Measurements from ENCODE around the gene COASY. TPM values are rescaled to one million over a fixed set of nuclear protein-coding genes. Genes with fewer than 3 reads are reported as not detected.
A peak's percentile ranks its signal among the peaks of the same experiment; 100 is the strongest.

The COASY gene
- total RNA-seq, 2 donors from 2014 or later, result 52.6 to 80.5 TPM

DNA sequence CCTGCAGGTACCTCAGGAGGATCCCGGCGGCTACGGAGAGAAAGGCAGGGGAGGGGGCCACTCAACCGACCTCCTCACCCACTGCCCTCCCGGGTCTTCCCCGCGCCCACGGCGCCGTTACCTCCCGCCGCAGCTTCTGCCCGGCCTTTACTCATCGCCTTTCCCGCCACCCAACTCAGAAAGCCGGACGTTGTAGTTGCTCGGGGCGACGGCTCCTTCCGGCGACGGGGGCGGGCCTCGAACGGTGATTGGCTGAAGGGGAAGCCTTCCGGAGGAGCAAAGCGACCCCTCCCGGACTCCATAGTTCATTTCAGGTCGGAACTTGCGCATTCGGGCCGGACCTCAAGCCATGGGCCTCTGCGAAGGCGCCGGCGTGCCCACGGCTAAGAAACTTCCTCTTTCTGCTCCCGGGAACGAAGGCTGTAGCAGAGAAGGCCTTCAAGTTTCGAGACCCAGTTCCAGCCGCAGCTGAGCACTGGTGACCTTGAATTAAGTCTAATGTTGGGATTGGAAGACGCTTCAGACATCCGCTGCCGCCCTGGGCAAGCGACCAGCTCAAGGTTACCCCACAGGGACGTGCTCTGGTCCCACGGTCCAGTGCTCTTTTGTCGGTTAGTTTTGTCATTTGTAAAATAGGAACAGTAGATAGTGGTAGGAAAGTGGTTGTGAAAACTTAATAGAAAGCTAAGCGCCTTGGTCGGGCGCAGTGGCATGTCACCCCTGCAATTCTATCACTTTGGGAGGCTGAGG is 15.8 kb downstream of the COASY start, which contains the start of gene PSMC3IP:
PSMC3IP (minus strand) TSS at position 198 of the 750 bp plus-strand sequence; CDS start at position 155, 43 bp downstream.
- TF ChIP-seq POLR2AphosphoS5 (IDR thresholded peaks at IDR 0.05) (peak; percentile 99), POLR2A (IDR thresholded peaks at IDR 0.05) (peak; percentile 69)
- TF ChIP-seq, protein P1, sequence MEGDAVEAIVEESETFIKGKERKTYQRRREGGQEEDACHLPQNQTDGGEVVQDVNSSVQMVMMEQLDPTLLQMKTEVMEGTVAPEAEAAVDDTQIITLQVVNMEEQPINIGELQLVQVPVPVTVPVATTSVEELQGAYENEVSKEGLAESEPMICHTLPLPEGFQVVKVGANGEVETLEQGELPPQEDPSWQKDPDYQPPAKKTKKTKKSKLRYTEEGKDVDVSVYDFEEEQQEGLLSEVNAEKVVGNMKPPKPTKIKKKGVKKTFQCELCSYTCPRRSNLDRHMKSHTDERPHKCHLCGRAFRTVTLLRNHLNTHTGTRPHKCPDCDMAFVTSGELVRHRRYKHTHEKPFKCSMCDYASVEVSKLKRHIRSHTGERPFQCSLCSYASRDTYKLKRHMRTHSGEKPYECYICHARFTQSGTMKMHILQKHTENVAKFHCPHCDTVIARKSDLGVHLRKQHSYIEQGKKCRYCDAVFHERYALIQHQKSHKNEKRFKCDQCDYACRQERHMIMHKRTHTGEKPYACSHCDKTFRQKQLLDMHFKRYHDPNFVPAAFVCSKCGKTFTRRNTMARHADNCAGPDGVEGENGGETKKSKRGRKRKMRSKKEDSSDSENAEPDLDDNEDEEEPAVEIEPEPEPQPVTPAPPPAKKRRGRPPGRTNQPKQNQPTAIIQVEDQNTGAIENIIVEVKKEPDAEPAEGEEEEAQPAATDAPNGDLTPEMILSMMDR (IDR thresholded peaks at IDR 0.05), result peak in 3 of 4 experiments; percentile 33 to 72 (median 60)
- peak; percentile 95 for DNase-seq (ENCODE audit: low spot score)
- Histone ChIP-seq H3K9me3 (no peaks in the 10 kb centered on the region), H3K4me1 (replicated peaks) (peaks cover 7% of the 10 kb centered on the region), H3K27me3 (replicated peaks; ENCODE audit: insufficient read depth) (no peaks in the 10 kb centered on the region), H3K36me3 (peaks cover 14 to 18% of the 10 kb centered on the region in 2 donors), H3K4me3 (peak within 1 kb of the TSS; percentile 54 to 58), H3K27ac (peak within 1 kb of the TSS; percentile 83 to 86)
- under 1% methylated on average over 48 of the region's 52 CpGs for WGBS
- intact Hi-C loops (cut with DNase I), result loop anchor here (1.0 kb wide), 1 partner anchor 101 kb away; no protein-coding TSS in a partner anchor

- Histone ChIP-seq H3K27ac (peak overlapping the region; percentile 83 to 86), H3K36me3 (peaks cover 14 to 19% of the 10 kb centered on the region in 2 donors), H3K27me3 (replicated peaks; ENCODE audit: insufficient read depth) (no peaks in the 10 kb centered on the region), H3K4me3 (peak overlapping the region; percentile 54 to 58), H3K4me1 (replicated peaks) (peaks cover 7% of the 10 kb centered on the region), H3K9me3 (no peaks in the 10 kb centered on the region)
- under 1% methylated on average over 20 of the region's 20 CpGs for WGBS
- intact Hi-C loops (cut with DNase I), result loop anchor here (1.0 kb wide), 1 partner anchor 100 kb away; no protein-coding TSS in a partner anchor
- peak; percentile 46 for TF ChIP-seq POLR2AphosphoS5 (IDR thresholded peaks at IDR 0.05)
- no peak for TF ChIP-seq POLR2A (IDR thresholded peaks at IDR 0.05)
- TF ChIP-seq, protein P1 (IDR thresholded peaks at IDR 0.05), result peak; percentile 53 to 88 (median 74)
- peak; percentile 69 for DNase-seq (ENCODE audit: low spot score)
These were observed 16.4 kb downstream of the COASY start for GRCh38 chr17:42578282-42578869.

GRCh38 chr17:42579794-42580551 is 18.0 kb downstream of the COASY start:
- no peak overlapping the region for H3K27ac ChIP-seq
- H3K9me3 ChIP-seq, result no peaks in the 10 kb centered on the region
- H3K36me3 ChIP-seq, result peaks cover 14 to 27% of the 10 kb centered on the region in 2 donors
- H3K27me3 ChIP-seq (replicated peaks; ENCODE audit: insufficient read depth), result no peaks in the 10 kb centered on the region
- H3K4me1 ChIP-seq (replicated peaks), result peaks cover 7% of the 10 kb centered on the region
- TF ChIP-seq, protein P1 (IDR thresholded peaks at IDR 0.05), result no peak
- TF ChIP-seq POLR2AphosphoS5 (IDR thresholded peaks at IDR 0.05) (no peak), POLR2A (IDR thresholded peaks at IDR 0.05) (no peak)
- DNase-seq (ENCODE audit: low spot score), result no peak
- intact Hi-C loops (cut with DNase I), result loop anchor here (10.0 kb wide), 1 partner anchor 185 kb away; the partner anchor contains the start of gene RAMP2
- H3K4me3 ChIP-seq, result no peak overlapping the region
- 42% methylated on average over 2 of the region's 2 CpGs for WGBS

GRCh38 chr17:42581744-42582270 is 19.9 kb downstream of the COASY start:
- no peak for TF ChIP-seq POLR2AphosphoS5 (IDR thresholded peaks at IDR 0.05)
- TF ChIP-seq POLR2A (IDR thresholded peaks at IDR 0.05), result no peak
- TF ChIP-seq, protein P1 (IDR thresholded peaks at IDR 0.05), result no peak
- 80% methylated on average over 7 of the region's 10 CpGs for WGBS
- intact Hi-C loops (cut with DNase I), result loop anchor here (10.0 kb wide), 1 partner anchor 183 kb away; the partner anchor contains the start of gene RAMP2
- no peak for DNase-seq (ENCODE audit: low spot score)
- peaks cover 14 to 27% of the 10 kb centered on the region in 2 donors for H3K36me3 ChIP-seq
- no peak overlapping the region for H3K4me3 ChIP-seq
- H3K27ac ChIP-seq, result no peak overlapping the region
- no peaks in the 10 kb centered on the region for H3K9me3 ChIP-seq
- H3K27me3 ChIP-seq (replicated peaks; ENCODE audit: insufficient read depth), result no peaks in the 10 kb centered on the region
- peaks cover 20% of the 10 kb centered on the region for H3K4me1 ChIP-seq (replicated peaks)

Measured in prostate gland (tissue), 2 donors.